ENCODE measurements around the gene GNPTG.

GNPTG gene

DNA sequence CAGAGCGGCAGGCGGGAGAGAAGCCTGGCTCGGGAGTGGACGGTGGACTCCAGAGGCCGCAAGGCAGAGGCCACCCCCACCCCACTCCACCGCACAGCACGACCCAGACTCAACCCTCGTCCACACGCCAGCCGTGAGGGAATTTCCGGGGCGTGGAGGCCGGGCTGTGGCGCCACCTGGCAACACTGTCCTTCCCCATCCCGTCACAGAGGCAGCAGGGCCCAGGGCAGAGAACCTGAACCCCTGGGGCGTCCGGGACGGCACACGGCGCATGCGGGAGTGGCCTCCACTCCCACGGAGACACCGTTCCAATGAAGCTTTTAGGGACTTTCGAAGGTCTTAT lies 23.5 kb downstream of the GNPTG start:
- DNase-seq, result no peak

DNA sequence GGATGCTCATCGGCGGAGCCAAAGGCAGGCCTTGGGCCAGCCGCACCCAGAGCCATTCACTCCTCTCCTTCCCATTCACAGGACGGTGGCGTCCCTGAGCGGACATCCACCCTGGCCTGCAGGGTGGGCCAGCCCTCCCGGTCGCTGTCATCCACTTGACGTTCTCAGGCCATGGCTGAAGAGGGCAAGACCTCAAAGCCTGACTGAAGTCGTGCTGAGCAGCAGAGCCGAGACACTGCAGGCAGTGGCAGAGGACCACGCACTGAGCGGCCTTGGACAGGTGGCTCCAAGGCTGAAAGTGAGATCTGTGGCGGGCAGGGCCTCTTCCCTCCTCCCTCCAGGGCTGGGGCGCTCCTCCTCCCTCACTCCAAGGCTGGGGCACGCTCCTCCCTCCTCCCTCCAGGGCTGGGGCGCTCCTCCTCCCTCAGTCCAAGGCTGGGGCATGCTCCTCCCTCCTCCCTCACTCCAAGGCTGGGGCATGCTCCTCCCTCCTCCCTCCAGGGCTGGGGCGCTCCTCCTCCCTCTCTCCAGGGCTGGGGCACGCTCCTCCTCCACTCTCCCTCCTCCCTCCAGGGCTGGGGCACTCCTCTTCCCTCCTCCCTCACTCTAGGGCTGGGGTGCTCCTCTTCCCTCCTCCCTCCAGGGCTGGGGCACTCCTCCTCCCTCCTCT lies 24.1 kb downstream of the GNPTG start:
- DNase-seq, result no peak

DNA sequence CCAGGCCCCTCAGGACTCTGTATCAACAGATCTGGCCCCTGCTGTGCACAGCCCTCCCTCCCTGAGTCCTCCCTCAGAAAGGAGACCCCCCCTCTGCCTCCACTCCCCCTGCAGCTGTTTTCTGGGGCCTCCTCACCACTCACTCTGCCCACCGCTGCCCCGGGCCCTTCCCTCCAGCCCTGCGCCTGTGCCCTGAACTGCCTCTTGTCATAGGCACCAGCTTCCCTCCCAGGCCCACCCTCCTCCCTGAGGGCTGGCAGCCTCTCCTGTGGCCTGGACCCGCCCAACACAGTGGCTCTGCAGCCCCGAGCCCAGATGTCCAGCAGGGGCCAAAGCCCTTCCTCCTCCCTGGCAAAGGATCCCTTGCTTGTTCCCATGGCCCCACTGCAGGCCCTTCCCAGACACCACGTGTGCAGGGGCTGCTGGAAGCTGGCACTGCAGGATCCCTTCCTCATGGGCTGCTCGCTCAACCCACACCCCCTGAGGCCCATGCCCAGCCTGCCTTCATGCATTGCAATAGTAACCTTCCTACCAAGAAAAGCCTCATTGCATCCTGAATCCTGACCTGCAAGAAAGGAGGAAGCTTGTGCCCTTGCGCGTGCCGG lies 25.8 kb downstream of the GNPTG start:
- no peak for DNase-seq

DNA sequence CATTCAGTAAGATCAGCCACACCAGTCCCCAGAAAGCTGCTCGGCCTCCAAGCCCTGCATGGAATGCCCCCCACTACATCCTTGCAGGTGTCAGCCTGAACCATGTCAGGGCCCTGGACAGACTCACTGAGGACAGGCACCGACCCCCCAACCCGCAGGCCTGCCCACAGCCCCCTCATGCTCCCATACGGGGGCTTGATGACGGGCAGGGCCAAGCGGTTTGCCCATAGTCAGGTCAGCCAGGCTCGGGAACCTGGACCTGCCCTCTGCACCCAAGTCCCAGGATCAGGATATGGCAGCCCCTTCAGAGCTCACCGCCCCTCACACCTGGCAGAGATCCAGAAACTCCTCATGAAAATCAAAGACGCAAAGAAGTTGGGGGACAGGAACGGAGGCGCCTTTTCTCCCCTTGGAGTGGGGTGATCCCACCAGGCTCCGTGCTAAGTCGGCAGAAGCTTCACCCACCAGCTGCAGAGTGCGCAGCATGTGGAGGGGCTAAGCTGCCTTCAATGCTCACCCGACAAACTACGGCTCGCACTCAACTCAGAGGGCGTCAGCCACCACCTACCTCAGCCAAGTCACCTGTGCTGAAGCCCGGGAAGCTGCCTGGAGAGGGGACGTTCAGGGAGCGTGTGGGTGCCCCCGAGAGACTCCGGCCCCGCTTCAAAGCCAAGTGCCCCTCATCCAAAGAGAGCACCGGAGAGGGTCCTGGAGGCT lies 26.5 kb downstream of the GNPTG start:
- DNase-seq, result no peak

DNA sequence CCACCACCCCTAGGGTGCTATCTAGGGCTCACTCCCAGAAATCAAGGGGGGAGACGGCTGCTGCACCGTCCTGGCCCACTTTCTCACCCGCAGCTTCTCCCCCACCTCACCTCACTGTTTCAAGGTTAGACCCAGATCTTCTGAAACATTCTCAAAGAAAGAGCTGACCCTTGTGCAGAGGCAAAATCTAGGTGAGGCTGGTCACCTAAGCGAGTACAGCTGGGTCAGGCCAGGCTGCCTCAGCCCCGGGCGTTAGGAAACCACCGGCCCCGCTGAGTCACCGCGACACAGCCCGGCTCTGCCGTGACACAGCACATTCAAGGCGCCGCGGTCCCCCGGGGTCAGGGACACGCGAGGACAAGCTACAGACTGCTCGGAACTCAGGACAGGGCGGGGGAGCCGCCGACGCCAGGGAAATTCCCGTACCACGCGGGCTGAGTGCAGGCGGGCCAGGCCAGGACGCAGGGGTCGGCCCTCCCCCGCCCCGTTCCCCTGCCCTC lies 27.1 kb downstream of the GNPTG start:
- peak; percentile 66 to 79 for DNase-seq

GRCh38 chr16:1379304-1380076 lies 27.8 kb downstream of the GNPTG start:
- DNase-seq, result peak; percentile 52 to 55

DNA sequence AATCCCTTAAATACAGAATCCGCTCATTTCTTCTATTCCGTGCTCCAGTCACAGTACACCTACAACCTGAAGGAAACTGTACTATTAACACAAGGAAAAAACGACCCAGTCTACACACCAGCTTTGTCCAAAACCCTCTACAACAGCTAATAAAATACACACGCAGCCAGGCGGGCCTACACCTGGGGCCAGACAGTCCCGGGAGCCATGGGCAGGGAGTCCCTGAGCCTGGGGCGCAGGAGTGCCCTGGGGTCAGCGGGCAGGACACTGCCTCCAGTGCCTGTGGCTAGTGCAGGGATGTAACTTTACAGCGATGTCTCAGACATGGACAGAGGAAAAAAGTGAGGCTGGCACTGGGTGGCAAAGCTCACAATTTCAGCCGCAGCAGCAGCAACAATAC lies 28.5 kb downstream of the GNPTG start:
- no peak for DNase-seq

DNA sequence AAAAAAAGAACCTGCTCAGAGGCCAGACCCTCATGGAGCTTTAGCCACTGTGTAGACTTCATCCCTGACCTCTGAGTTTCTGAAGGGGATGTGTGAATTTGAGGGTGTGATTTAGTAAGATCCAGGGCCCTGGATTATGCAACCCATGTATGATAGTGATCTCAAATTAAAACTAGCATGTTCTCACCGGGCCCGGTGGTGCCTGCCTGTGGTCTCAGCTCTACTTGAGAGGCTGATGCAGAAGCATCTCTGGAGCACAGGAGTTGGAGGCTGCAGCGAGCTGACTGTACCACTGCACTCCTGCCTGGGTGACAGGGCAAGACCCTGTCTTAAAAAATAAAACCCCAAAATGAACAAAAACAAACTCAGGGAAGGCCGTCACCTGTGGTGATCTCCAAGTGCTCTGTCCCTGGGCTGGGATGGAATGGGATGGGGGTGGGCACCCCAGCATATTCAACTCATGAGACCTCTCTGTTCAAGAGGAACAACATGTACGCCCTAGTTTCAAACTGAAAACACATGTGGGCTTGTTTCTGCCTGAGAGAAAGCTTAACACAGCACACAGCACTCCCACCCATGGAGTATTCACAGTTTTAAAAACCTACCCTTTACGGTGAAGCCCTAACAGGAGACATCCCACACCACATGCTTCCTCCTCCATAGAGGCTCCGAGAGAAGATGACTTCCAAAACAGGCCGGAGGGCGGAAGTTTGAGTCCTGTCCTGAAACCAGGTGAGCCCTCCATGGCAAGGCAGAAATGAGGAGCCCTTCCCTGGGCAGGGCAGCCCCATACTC lies 30.1 kb downstream of the GNPTG start:
- no peak for DNase-seq

GRCh38 chr16:1383556-1383955 lies 31.8 kb downstream of the GNPTG start:
- DNase-seq, result no peak

GRCh38 chr16:1385232-1385631 lies 33.5 kb downstream of the GNPTG start:
- DNase-seq, result no peak

DNA sequence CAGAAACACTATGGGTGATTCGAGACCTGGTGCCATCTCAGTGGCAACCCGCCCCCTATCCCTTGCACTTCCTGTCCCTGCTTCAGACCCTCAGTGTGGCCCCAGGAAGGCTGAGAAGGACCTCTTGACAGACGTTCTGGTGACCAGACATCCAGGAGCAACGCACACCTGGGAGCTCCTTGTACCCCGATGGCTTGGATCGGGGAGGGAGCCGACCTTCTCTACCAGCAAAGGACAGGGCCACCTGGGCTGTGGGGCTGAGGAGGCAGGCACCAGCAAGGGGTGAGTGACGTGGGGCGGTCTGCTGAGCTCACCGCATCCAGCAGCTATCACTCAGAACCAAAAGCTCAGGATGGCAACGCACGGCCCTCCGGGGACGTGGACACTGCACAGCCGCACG lies 35.6 kb downstream of the GNPTG start:
- DNase-seq, result no peak

GRCh38 chr16:1389762-1390161 lies 38.0 kb downstream of the GNPTG start:
- no peak for DNase-seq

DNA sequence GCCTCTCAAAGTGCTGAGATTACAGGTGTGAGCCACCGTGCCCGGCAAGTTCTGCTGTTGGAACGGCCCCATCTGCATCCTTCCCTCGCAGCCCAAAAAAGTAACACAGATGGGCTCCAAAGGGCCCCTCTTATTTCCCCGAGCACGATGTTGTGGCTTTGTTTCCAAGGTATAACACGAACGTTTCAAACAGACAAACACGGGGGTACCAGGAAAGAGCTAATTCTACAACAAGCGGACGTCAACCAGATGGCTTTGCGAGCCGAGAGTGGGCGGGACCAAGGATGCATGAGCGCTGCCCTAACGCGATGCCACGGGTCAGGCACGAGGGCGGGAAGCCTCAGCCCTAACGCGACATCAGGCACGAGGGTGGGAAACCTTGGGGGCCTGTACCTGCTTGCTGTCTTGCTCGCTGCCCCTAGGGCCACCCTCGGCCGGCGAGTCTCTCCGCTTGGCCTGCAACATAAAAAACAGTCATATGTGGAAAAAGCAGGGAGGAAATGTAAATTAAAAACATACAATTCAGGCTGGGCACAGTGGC lies 38.6 kb downstream of the GNPTG start:
- no peak for DNase-seq

DNA sequence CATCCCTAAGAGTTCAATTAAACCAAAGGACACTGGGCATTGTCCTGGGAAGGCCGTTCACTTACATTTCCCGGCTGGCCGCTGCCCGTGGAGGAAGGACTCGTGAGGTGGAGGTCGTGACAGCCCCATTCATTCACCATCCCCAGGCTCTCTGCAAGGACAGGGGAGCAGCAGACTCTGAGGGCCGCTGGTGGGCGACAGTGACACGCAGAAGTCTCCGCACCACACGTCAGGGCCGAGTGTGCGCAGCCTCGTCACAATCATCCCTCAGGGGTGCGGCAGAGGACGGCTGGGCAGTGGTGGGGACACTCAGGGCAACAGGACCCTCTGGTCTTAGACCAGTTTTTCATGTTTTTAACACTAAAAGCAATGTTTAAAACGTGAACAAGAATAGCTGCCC lies 41.1 kb downstream of the GNPTG start:
- no peak for DNase-seq

GRCh38 chr16:1393613-1394176 lies 42.0 kb downstream of the GNPTG start:
- no peak for DNase-seq

GRCh38 chr16:1394367-1394951 lies 42.7 kb downstream of the GNPTG start:
- no peak for DNase-seq

DNA sequence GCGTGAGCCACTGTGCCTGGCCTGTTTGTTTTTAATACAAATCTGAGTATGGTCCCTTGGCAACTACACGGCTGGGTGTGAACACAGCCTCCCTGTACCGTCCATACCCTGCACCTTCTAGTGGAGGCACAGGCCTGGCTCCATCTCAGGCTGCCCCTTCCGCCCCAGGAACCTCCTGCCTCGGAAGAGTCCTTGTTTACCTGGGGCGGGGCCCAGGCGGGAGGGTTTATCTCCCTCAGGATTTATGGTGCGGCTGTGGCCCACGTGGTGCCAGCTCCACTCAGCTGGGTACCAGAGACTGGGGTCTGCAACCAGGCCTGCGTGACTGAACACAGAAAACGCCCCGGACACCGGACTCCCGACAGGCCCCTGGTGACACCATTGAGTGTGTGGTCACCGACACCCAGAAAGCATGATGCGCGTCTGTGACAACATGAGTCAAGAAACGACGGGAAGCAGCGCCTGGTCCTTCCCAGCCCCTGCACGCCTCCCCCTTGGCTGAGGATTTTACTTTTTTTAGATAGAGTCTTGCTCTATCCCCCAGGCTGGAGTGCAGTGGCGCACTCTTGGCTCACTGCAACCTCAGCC lies 43.8 kb downstream of the GNPTG start:
- no peak for DNase-seq

GRCh38 chr16:1397779-1398178 lies 46.0 kb downstream of the GNPTG start:
- no peak for DNase-seq

- DNase-seq, result no peak
Observed at GRCh38 chr16:1398351-1398750, 46.6 kb downstream of the GNPTG start.

GRCh38 chr16:1398826-1399581 lies 47.3 kb downstream of the GNPTG start:
- DNase-seq, result no peak

All from CD4-positive, alpha-beta T cell treated with Interleukin-1 beta for 1 hour (primary cell).